Right lobe of liver (tissue), 4 donors: ENCODE measurements around the gene CNIH2.

Experiments
- CTCF ChIP-seq, 4 donors: fragments of 200-600 bp in 3 of 4; fragments of 450-650 bp in 1 of 4; IDR thresholded peaks; one replicate each; pipeline versions ENCODE4 v1.5.1 to v1.8.0; 2016 to 2022; ENCODE audit warnings: antibody characterized with exemption in 4 of 4, mild to moderate bottlenecking in 2 of 4
- POLR2A ChIP-seq: fragments of 450-650 bp; IDR thresholded peaks from one replicate; pipeline ENCODE4 v1.6.1; 2017; ENCODE audit warnings: antibody characterized with exemption, mild to moderate bottlenecking
- donor health status: DM: no; HTN: no; CAD: no.
- donor health status: DM: no; HTN: no; CAD: no.
- donor health status: DM: no; HTN: yes; CAD: no.

- TF ChIP-seq CTCF (IDR thresholded peaks at IDR 0.05): no peak
- TF ChIP-seq POLR2A: no peak
Measured at GRCh38 chr11:66317322-66317722, 39.3 kb downstream of the CNIH2 start.
